Esophagus mucosa (tissue), 1 donor: Measurements from ENCODE around the gene WNT3A. TPM values are rescaled to one million over a fixed set of nuclear protein-coding genes. Genes with fewer than 3 reads are reported as not detected.

Experiments used
- ATAC-seq: fragments of 200-7000 bp; cut with Tn5 transposase; one replicate; pipeline ENCODE4 v1.9.1; 2020
- total RNA-seq: library from RNA; stranded (reverse); gene quantifications from one replicate; pipeline ENCODE4 v1.2.4, GENCODE V29; 2023
- donor health status: DM: yes; HTN: yes; CAD: no.

WNT3A gene
- total RNA-seq, 1 donor from 2014 or later, result 0.44 TPM

GRCh38 chr1:228071839-228072657 lies 65.2 kb downstream of the WNT3A start:
- no peak for ATAC-seq

- ATAC-seq, result no peak
These were observed 65.9 kb downstream of the WNT3A start for GRCh38 chr1:228072658-228073043.

GRCh38 chr1:228073061-228073856 lies 66.5 kb downstream of the WNT3A start:
- ATAC-seq, result no peak

GRCh38 chr1:228073857-228074545 lies 67.2 kb downstream of the WNT3A start:
- ATAC-seq, result no peak

- no peak for ATAC-seq
These were observed 68.3 kb downstream of the WNT3A start for GRCh38 chr1:228074954-228075730.

GRCh38 chr1:228075801-228076271 lies 69.0 kb downstream of the WNT3A start:
- no peak for ATAC-seq

GRCh38 chr1:228076796-228077430 lies 70.1 kb downstream of the WNT3A start:
- no peak for ATAC-seq

GRCh38 chr1:228077565-228078330 lies 71.0 kb downstream of the WNT3A start:
- no peak for ATAC-seq

GRCh38 chr1:228079013-228079412 lies 72.2 kb downstream of the WNT3A start:
- no peak for ATAC-seq

GRCh38 chr1:228079601-228080263 lies 72.9 kb downstream of the WNT3A start:
- no peak for ATAC-seq

- ATAC-seq, result no peak
These were observed 74.3 kb downstream of the WNT3A start for GRCh38 chr1:228081144-228081543.

- ATAC-seq, result peak; percentile 9
These were observed 74.9 kb downstream of the WNT3A start for GRCh38 chr1:228081578-228082213.

GRCh38 chr1:228082214-228082917 lies 75.6 kb downstream of the WNT3A start, which contains the start of gene ARF1:
ARF1 (plus strand) TSS chr1:228082708; CDS start chr1:228097115, 14,407 bp downstream.
- ATAC-seq, result peak; percentile 96

- ATAC-seq, result peak; percentile 20
These were observed 76.4 kb downstream of the WNT3A start for GRCh38 chr1:228082918-228083870.

- ATAC-seq, result no peak
These were observed 77.1 kb downstream of the WNT3A start for GRCh38 chr1:228083871-228084278.

GRCh38 chr1:228084325-228084724 lies 77.5 kb downstream of the WNT3A start:
- ATAC-seq, result peak; percentile 20

- ATAC-seq, result no peak
These were observed 78.0 kb downstream of the WNT3A start for GRCh38 chr1:228084797-228085196.
